Measurements from ENCODE around the gene PDGFA.

Gene PDGFA

DNA sequence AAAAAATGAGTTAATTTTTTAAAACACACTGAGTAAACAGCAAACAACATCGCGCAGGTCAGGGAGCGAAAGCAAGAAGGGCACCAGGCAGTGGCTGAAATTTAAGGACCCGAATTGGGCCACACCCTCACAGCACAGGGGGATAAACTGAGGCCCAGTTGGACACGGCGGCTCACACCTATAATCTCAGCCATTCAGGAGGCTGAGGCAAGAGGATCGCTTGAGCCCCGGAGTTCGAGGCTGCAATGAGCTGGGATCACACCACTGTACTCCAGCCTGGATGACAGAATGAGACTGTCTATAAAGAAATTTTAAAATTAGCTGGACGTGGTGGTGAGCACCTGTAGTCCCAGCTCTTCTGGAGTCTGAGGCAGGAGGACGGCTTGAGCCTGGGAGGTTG lies 69.6 kb downstream of the PDGFA start:
- Histone ChIP-seq H3K4me1 (ENCODE audit: control insufficient read depth, low read length) (no peaks in the 10 kb centered on the region), H4K20me1 (ENCODE audit: control insufficient read depth, insufficient read depth, low read depth, low read length) (no peaks in the 10 kb centered on the region), H3K9me3 (ENCODE audit: control insufficient read depth, insufficient read depth, low read length) (no peaks in the 10 kb centered on the region), H3K4me2 (ENCODE audit: low read length) (no peak overlapping the region), H3K27ac (ENCODE audit: low read depth, low read length) (no peak overlapping the region), H3K9me2 (replicated peaks; ENCODE audit: control insufficient read depth, low read length) (no peaks in the 10 kb centered on the region), H3K36me3 (ENCODE audit: control insufficient read depth, low read length) (no peaks in the 10 kb centered on the region), H3K27me3 (ENCODE audit: control insufficient read depth, low read length) (no peaks in the 10 kb centered on the region), H3F3A (ENCODE audit: control insufficient read depth, insufficient read depth) (peaks cover 4% of the 10 kb centered on the region; the same call in 1 of the 2 replicates), H3K4me3 (ENCODE audit: low read length) (no peak overlapping the region), H3K79me2 (ENCODE audit: control insufficient read depth, low read length) (no peaks in the 10 kb centered on the region)
- TF ChIP-seq, protein P1, sequence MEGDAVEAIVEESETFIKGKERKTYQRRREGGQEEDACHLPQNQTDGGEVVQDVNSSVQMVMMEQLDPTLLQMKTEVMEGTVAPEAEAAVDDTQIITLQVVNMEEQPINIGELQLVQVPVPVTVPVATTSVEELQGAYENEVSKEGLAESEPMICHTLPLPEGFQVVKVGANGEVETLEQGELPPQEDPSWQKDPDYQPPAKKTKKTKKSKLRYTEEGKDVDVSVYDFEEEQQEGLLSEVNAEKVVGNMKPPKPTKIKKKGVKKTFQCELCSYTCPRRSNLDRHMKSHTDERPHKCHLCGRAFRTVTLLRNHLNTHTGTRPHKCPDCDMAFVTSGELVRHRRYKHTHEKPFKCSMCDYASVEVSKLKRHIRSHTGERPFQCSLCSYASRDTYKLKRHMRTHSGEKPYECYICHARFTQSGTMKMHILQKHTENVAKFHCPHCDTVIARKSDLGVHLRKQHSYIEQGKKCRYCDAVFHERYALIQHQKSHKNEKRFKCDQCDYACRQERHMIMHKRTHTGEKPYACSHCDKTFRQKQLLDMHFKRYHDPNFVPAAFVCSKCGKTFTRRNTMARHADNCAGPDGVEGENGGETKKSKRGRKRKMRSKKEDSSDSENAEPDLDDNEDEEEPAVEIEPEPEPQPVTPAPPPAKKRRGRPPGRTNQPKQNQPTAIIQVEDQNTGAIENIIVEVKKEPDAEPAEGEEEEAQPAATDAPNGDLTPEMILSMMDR (IDR thresholded peaks at IDR 0.05; ENCODE audit: low read depth, low read length, poor library complexity, severe bottlenecking) = no peak
- TF ChIP-seq EZH2phosphoT487 (IDR thresholded peaks at IDR 0.05; ENCODE audit: borderline replicate concordance, low read length) = no peak

DNA sequence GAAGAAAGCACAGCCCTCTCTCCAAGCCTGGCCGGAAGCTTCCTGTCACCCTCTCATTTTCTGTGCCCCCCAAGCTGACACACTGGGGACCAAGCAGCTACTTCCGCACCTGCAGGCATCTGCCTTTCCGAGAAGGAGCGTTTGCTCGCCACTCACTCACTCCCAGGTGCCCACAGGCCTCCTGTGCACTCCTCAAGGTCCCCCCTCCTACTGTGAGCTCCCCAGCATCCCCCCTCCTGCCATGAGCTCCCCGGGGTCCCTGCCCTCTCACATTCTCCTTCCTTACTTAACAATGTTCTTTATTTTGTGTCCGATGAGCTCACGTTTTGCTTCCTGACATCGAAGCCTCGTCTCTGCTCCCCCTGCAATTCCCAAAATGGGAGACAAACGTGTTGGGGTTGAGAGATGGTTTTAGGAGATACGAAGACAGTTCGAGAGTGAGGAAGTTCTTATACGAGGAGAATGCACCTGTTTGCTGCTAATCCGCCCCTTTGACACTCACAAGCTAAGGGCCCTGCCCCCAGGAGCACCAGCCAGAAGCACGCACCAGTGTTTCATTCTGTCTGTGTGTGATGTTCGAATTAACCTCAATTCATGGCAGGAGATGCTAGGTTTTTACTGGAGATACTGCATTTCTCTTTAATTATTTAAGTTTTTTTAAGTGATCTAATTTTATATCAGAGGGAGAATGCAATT lies 70.2 kb downstream of the PDGFA start:
- Histone ChIP-seq H3K4me1 (ENCODE audit: control insufficient read depth, low read length) (no peaks in the 10 kb centered on the region), H3K9me3 (ENCODE audit: control insufficient read depth, insufficient read depth, low read length) (no peaks in the 10 kb centered on the region), H3K36me3 (ENCODE audit: control insufficient read depth, low read length) (no peaks in the 10 kb centered on the region), H3F3A (ENCODE audit: control insufficient read depth, insufficient read depth) (peaks cover 4% of the 10 kb centered on the region; the same call in 1 of the 2 replicates), H3K4me3 (ENCODE audit: low read length) (no peak overlapping the region), H3K9me2 (replicated peaks; ENCODE audit: control insufficient read depth, low read length) (no peaks in the 10 kb centered on the region), H3K27me3 (ENCODE audit: control insufficient read depth, low read length) (no peaks in the 10 kb centered on the region), H3K79me2 (ENCODE audit: control insufficient read depth, low read length) (no peaks in the 10 kb centered on the region), H4K20me1 (ENCODE audit: control insufficient read depth, insufficient read depth, low read depth, low read length) (no peaks in the 10 kb centered on the region), H3K27ac (ENCODE audit: low read depth, low read length) (no peak overlapping the region), H3K4me2 (ENCODE audit: low read length) (no peak overlapping the region)
- TF ChIP-seq, protein P1 (IDR thresholded peaks at IDR 0.05; ENCODE audit: low read depth, low read length, poor library complexity, severe bottlenecking) = no peak
- no peak for TF ChIP-seq EZH2phosphoT487 (IDR thresholded peaks at IDR 0.05; ENCODE audit: borderline replicate concordance, low read length)

DNA sequence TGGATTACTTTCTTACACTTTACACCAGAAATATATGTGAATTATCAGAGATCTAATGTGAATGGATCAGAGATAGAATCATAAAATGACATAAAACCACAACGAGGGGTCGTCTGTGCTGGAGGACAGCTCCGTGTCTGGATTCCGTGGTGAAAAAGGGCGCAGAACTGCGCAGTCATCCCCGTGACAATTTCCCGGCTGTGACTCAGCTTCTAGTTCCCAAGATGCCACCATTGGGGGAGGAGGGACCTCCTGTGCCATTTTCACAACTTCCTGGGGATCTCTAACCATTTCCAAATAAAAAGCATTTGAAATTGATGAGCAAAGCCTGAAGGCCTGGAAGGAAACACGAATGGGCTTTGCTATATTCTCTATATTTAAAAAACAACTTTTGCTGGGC lies 72.1 kb downstream of the PDGFA start:
- no peaks in the 10 kb centered on the region for H4K20me1 ChIP-seq (ENCODE audit: control insufficient read depth, insufficient read depth, low read depth, low read length)
- TF ChIP-seq, protein P1 (IDR thresholded peaks at IDR 0.05; ENCODE audit: low read depth, low read length, poor library complexity, severe bottlenecking) = no peak
- no peak for TF ChIP-seq EZH2phosphoT487 (IDR thresholded peaks at IDR 0.05; ENCODE audit: borderline replicate concordance, low read length)
- peaks cover 4% of the 10 kb centered on the region; the same call in 1 of the 2 replicates for H3F3A ChIP-seq (ENCODE audit: control insufficient read depth, insufficient read depth)
- no peak overlapping the region for H3K4me3 ChIP-seq (ENCODE audit: low read length)
- H3K9me2 ChIP-seq (replicated peaks; ENCODE audit: control insufficient read depth, low read length) = no peaks in the 10 kb centered on the region
- H3K79me2 ChIP-seq (ENCODE audit: control insufficient read depth, low read length) = no peaks in the 10 kb centered on the region
- H3K4me1 ChIP-seq (ENCODE audit: control insufficient read depth, low read length) = no peaks in the 10 kb centered on the region
- H3K9me3 ChIP-seq (ENCODE audit: control insufficient read depth, insufficient read depth, low read length) = peaks cover 3% of the 10 kb centered on the region; the same call in 1 of the 2 replicates
- no peak overlapping the region for H3K27ac ChIP-seq (ENCODE audit: low read depth, low read length)
- H3K27me3 ChIP-seq (ENCODE audit: control insufficient read depth, low read length) = no peaks in the 10 kb centered on the region
- H3K4me2 ChIP-seq (ENCODE audit: low read length) = no peak overlapping the region
- H3K36me3 ChIP-seq (ENCODE audit: control insufficient read depth, low read length) = no peaks in the 10 kb centered on the region

All from DOHH2 (cell line).